ENCODE data around the gene PDS5A.
"Not testable (repeated sequence)": the region's sequence is repeated elsewhere in the genome, so short reads cannot be mapped to it uniquely, and the experiment has no call there.

Gene PDS5A

GRCh38 chr4:39905019-39905418 is 72.7 kb downstream of the PDS5A start:
- in situ Hi-C loops (cut with MboI; ENCODE audit: low sequenced_read_pairs); DNase-seq (ENCODE audit: low spot score in 2 of 2); H3K4me3 ChIP-seq; H3K4me1 ChIP-seq; H3K9me3 ChIP-seq; H3K27me3 ChIP-seq (ENCODE audit: low read depth): not testable (repeated sequence)
- H3K36me3 ChIP-seq (replicated peaks): peaks cover 29% of the 10 kb centered on the region

GRCh38 chr4:39900966-39901365 is 76.7 kb downstream of the PDS5A start:
- H3K4me1 ChIP-seq: peaks cover 13% of the 10 kb centered on the region
- H3K36me3 ChIP-seq (replicated peaks): peaks cover 41% of the 10 kb centered on the region
- no peak for DNase-seq (ENCODE audit: low spot score in 2 of 2)
- no peak overlapping the region for H3K4me3 ChIP-seq
- H3K9me3 ChIP-seq: no peaks in the 10 kb centered on the region
- H3K27me3 ChIP-seq (ENCODE audit: low read depth): no peaks in the 10 kb centered on the region
- in situ Hi-C loops (cut with MboI; ENCODE audit: low sequenced_read_pairs): no loop called here

GRCh38 chr4:39899291-39899690 is 78.4 kb downstream of the PDS5A start:
- H3K4me3 ChIP-seq: no peak overlapping the region
- H3K9me3 ChIP-seq: no peaks in the 10 kb centered on the region
- no peaks in the 10 kb centered on the region for H3K27me3 ChIP-seq (ENCODE audit: low read depth)
- in situ Hi-C loops (cut with MboI; ENCODE audit: low sequenced_read_pairs): no loop called here
- peaks cover 13% of the 10 kb centered on the region for H3K4me1 ChIP-seq
- peaks cover 51% of the 10 kb centered on the region for H3K36me3 ChIP-seq (replicated peaks)
- no peak for DNase-seq (ENCODE audit: low spot score in 2 of 2)

GRCh38 chr4:39898015-39898414 is 79.7 kb downstream of the PDS5A start:
- H3K4me3 ChIP-seq: no peak overlapping the region
- H3K9me3 ChIP-seq: no peaks in the 10 kb centered on the region
- H3K4me1 ChIP-seq: peaks cover 13% of the 10 kb centered on the region
- H3K36me3 ChIP-seq (replicated peaks): peaks cover 53% of the 10 kb centered on the region
- in situ Hi-C loops (cut with MboI; ENCODE audit: low sequenced_read_pairs): no loop called here
- DNase-seq (ENCODE audit: low spot score in 2 of 2): peak in 1 of 2 experiments; percentile 82
- no peaks in the 10 kb centered on the region for H3K27me3 ChIP-seq (ENCODE audit: low read depth)

GRCh38 chr4:39893693-39894072 is 84.0 kb downstream of the PDS5A start:
- DNase-seq (ENCODE audit: low spot score in 2 of 2): peak; percentile 15 to 46
- Histone ChIP-seq H3K9me3 (no peaks in the 10 kb centered on the region), H3K27me3 (ENCODE audit: low read depth) (no peaks in the 10 kb centered on the region), H3K36me3 (replicated peaks) (peaks cover 38% of the 10 kb centered on the region), H3K4me1 (peaks cover 30% of the 10 kb centered on the region), H3K4me3 (no peak overlapping the region)
- in situ Hi-C loops (cut with MboI; ENCODE audit: low sequenced_read_pairs): no loop called here

- Histone ChIP-seq H3K27me3 (ENCODE audit: low read depth) (no peaks in the 10 kb centered on the region), H3K36me3 (replicated peaks) (peaks cover 37% of the 10 kb centered on the region), H3K4me3 (no peak overlapping the region), H3K4me1 (peaks cover 25% of the 10 kb centered on the region), H3K9me3 (no peaks in the 10 kb centered on the region)
- in situ Hi-C loops (cut with MboI; ENCODE audit: low sequenced_read_pairs): no loop called here
- DNase-seq (ENCODE audit: low spot score in 2 of 2): no peak
These were observed 84.6 kb downstream of the PDS5A start for GRCh38 chr4:39892988-39893692.

GRCh38 chr4:39889226-39889625 is 88.5 kb downstream of the PDS5A start:
- Histone ChIP-seq H3K27me3 (ENCODE audit: low read depth) (no peaks in the 10 kb centered on the region), H3K9me3 (no peaks in the 10 kb centered on the region), H3K36me3 (replicated peaks) (peaks cover 30% of the 10 kb centered on the region), H3K4me1 (peaks cover 17% of the 10 kb centered on the region), H3K4me3 (no peak overlapping the region)
- in situ Hi-C loops (cut with MboI; ENCODE audit: low sequenced_read_pairs): no loop called here
- peak in 1 of 2 experiments; percentile 45 for DNase-seq (ENCODE audit: low spot score in 2 of 2)

GRCh38 chr4:39888541-39888940 is 89.2 kb downstream of the PDS5A start:
- Histone ChIP-seq H3K4me1 (peaks cover 17% of the 10 kb centered on the region), H3K36me3 (replicated peaks) (peaks cover 28% of the 10 kb centered on the region), H3K27me3 (ENCODE audit: low read depth) (no peaks in the 10 kb centered on the region), H3K9me3 (no peaks in the 10 kb centered on the region), H3K4me3 (no peak overlapping the region)
- DNase-seq (ENCODE audit: low spot score in 2 of 2): no peak
- in situ Hi-C loops (cut with MboI; ENCODE audit: low sequenced_read_pairs): no loop called here

- in situ Hi-C loops (cut with MboI; ENCODE audit: low sequenced_read_pairs): no loop called here
- no peak for DNase-seq (ENCODE audit: low spot score in 2 of 2)
- Histone ChIP-seq H3K4me1 (peaks cover under 1% of the 10 kb centered on the region; the same call in 1 of the 2 replicates), H3K36me3 (replicated peaks) (peaks cover 41% of the 10 kb centered on the region), H3K27me3 (ENCODE audit: low read depth) (no peaks in the 10 kb centered on the region), H3K4me3 (no peak overlapping the region), H3K9me3 (no peaks in the 10 kb centered on the region)
These were observed 94.1 kb downstream of the PDS5A start for GRCh38 chr4:39883646-39884045.

- Histone ChIP-seq H3K4me3 (no peak overlapping the region), H3K9me3 (no peaks in the 10 kb centered on the region), H3K4me1 (no peaks in the 10 kb centered on the region), H3K36me3 (replicated peaks) (peaks cover 35% of the 10 kb centered on the region), H3K27me3 (ENCODE audit: low read depth) (no peaks in the 10 kb centered on the region)
- DNase-seq (ENCODE audit: low spot score in 2 of 2): no peak
- in situ Hi-C loops (cut with MboI; ENCODE audit: low sequenced_read_pairs): no loop called here
These were observed 95.9 kb downstream of the PDS5A start for GRCh38 chr4:39881789-39882188.

GRCh38 chr4:39877971-39878370 is 99.7 kb downstream of the PDS5A start:
- no peak for DNase-seq (ENCODE audit: low spot score in 2 of 2)
- Histone ChIP-seq H3K4me3 (no peak overlapping the region), H3K4me1 (no peaks in the 10 kb centered on the region; the same call in 1 of the 2 replicates), H3K9me3 (no peaks in the 10 kb centered on the region), H3K36me3 (replicated peaks) (peaks cover 45% of the 10 kb centered on the region), H3K27me3 (ENCODE audit: low read depth) (no peaks in the 10 kb centered on the region)
- in situ Hi-C loops (cut with MboI; ENCODE audit: low sequenced_read_pairs): no loop called here

GRCh38 chr4:39873823-39874222 is 103.9 kb downstream of the PDS5A start:
- H3K27me3 ChIP-seq (ENCODE audit: low read depth): no peaks in the 10 kb centered on the region
- H3K36me3 ChIP-seq (replicated peaks): peaks cover 51% of the 10 kb centered on the region
- no peak overlapping the region for H3K4me3 ChIP-seq
- in situ Hi-C loops (cut with MboI; ENCODE audit: low sequenced_read_pairs): no loop called here
- no peaks in the 10 kb centered on the region for H3K9me3 ChIP-seq
- no peaks in the 10 kb centered on the region; the same call in 1 of the 2 replicates for H3K4me1 ChIP-seq
- DNase-seq (ENCODE audit: low spot score in 2 of 2): no peak

- H3K27me3 ChIP-seq (ENCODE audit: low read depth): no peaks in the 10 kb centered on the region
- no peak for DNase-seq (ENCODE audit: low spot score in 2 of 2)
- in situ Hi-C loops (cut with MboI; ENCODE audit: low sequenced_read_pairs): no loop called here
- H3K36me3 ChIP-seq (replicated peaks): peaks cover 36% of the 10 kb centered on the region
- no peak overlapping the region for H3K4me3 ChIP-seq
- no peaks in the 10 kb centered on the region for H3K9me3 ChIP-seq
- no peaks in the 10 kb centered on the region for H3K4me1 ChIP-seq
These were observed 112.4 kb downstream of the PDS5A start for GRCh38 chr4:39865280-39865679.

GRCh38 chr4:39864391-39864790 is 113.3 kb downstream of the PDS5A start:
- Histone ChIP-seq H3K4me3 (no peak overlapping the region), H3K36me3 (replicated peaks) (peaks cover 35% of the 10 kb centered on the region), H3K9me3 (no peaks in the 10 kb centered on the region), H3K27me3 (ENCODE audit: low read depth) (no peaks in the 10 kb centered on the region), H3K4me1 (no peaks in the 10 kb centered on the region)
- no peak for DNase-seq (ENCODE audit: low spot score in 2 of 2)
- in situ Hi-C loops (cut with MboI; ENCODE audit: low sequenced_read_pairs): no loop called here

- peaks cover 2% of the 10 kb centered on the region; the same call in 1 of the 2 replicates for H3K9me3 ChIP-seq
- H3K4me1 ChIP-seq: no peaks in the 10 kb centered on the region
- H3K27me3 ChIP-seq (ENCODE audit: low read depth): no peaks in the 10 kb centered on the region
- in situ Hi-C loops (cut with MboI; ENCODE audit: low sequenced_read_pairs): no loop called here
- H3K36me3 ChIP-seq (replicated peaks): peaks cover 33% of the 10 kb centered on the region
- no peak for DNase-seq (ENCODE audit: low spot score in 2 of 2)
- no peak overlapping the region for H3K4me3 ChIP-seq
These were observed 116.9 kb downstream of the PDS5A start for GRCh38 chr4:39860804-39861203.

Measured in HAP-1 (cell line).